Activated CD4-positive, alpha-beta T cell treated with anti-CD3 and anti-CD28 coated beads for 36 hours (primary cell): ENCODE data around the gene ALDH16A1. TPM values are rescaled to one million over a fixed set of nuclear protein-coding genes. Genes with fewer than 3 reads are reported as not detected.

Experiments used
- ATAC-seq: fragments of 200-7000 bp; cut with Tn5 transposase; one replicate; pipeline ENCODE4 v1.10.0; 2021; ENCODE audit warnings: mild to moderate bottlenecking, moderate library complexity
- CTCF ChIA-PET: fragments of 350-600 bp; sonication (Branson Sonifier 250); formaldehyde crosslinking; loops from one replicate; lab custom pipeline; 2021; ENCODE audit warnings: antibody characterized with exemption; lab: Charles Lee
- POLR2A ChIA-PET: fragments of 350-600 bp; sonication (Branson Sonifier 250); formaldehyde crosslinking; loops from one replicate; lab custom pipeline; 2021; ENCODE audit warnings: antibody characterized with exemption, inconsistent platforms; lab: Charles Lee
- DNase-seq: peaks from one replicate; pipeline ENCODE4 v3.0.0-alpha.2; 2020
- H3K27ac Mint-ChIP-seq: one replicate; pipeline ENCODE4 v1.8.0; 2021; ENCODE audit warnings: mixed read lengths
- H3K27me3 Mint-ChIP-seq: one replicate; pipeline ENCODE4 v1.8.0; 2021; ENCODE audit warnings: mixed read lengths
- H3K36me3 Mint-ChIP-seq: one replicate; pipeline ENCODE4 v1.8.0; 2021; ENCODE audit warnings: low read depth, mixed read lengths
- H3K4me1 Mint-ChIP-seq: one replicate; pipeline ENCODE4 v1.8.0; 2021; ENCODE audit warnings: mixed read lengths
- H3K4me3 Mint-ChIP-seq: one replicate; pipeline ENCODE4 v1.8.0; 2021; ENCODE audit warnings: mild to moderate bottlenecking, moderate library complexity, mixed read lengths
- H3K9me3 Mint-ChIP-seq: one replicate; pipeline ENCODE4 v1.8.0; 2021; ENCODE audit warnings: low read depth, mixed read lengths
- intact Hi-C, 2 experiments: fragments of 100-400 bp; cut with DNase I in 1 of 2; cut with micrococcal nuclease in 1 of 2; formaldehyde crosslinking; loops; one replicate each; pipeline versions ENCODE4 v1.14.2 to v1.15.1; 2022 to 2024; cut with DNase I, micrococcal nuclease
- total RNA-seq, 2 experiments: library from RNA; stranded (reverse); gene quantifications; one replicate each; pipeline ENCODE4 v1.2.3, GENCODE V29; 2021

ALDH16A1 gene
- total RNA-seq, 2 experiments from 2014 or later, result 26.8 to 33.3 TPM

- H3K27me3 Mint-ChIP-seq, result no peaks in the 10 kb centered on the region
- no peaks in the 10 kb centered on the region for H3K9me3 Mint-ChIP-seq
- DNase-seq, result peak; percentile 86
- intact Hi-C loops, result loop anchor here (2.0 to 5.0 kb wide), 8 partner anchors 44 to 370 kb away; partner anchors contain the start of genes FUZ (in 2 of the 2), ALDH16A1 (in 1 of the 2), PNKP (in 1 of the 2) and PRMT1 (in 1 of the 2)
- peaks cover 51% of the 10 kb centered on the region for H3K36me3 Mint-ChIP-seq
- ChIA-PET POLR2A (interaction anchor here (0.9 to 2.0 kb wide), 4 partner anchors 37 to 143 kb away, joined by 3 to 12 read pairs (median 7); partner anchors contain the start of genes PIH1D1 and RRAS), CTCF (interaction anchor here (1.5 kb wide), 2 partner anchors 50 to 379 kb away, joined by 3 to 6 read pairs; no protein-coding TSS in a partner anchor)
- peak; percentile 5 for ATAC-seq
- H3K4me3 Mint-ChIP-seq, result peak overlapping the region; percentile 93
- H3K4me1 Mint-ChIP-seq, result peaks cover 47% of the 10 kb centered on the region
- peak overlapping the region; percentile 98 for H3K27ac Mint-ChIP-seq
Observed at GRCh38 chr19:49497047-49497788, 44.2 kb downstream of the ALDH16A1 start.

DNA sequence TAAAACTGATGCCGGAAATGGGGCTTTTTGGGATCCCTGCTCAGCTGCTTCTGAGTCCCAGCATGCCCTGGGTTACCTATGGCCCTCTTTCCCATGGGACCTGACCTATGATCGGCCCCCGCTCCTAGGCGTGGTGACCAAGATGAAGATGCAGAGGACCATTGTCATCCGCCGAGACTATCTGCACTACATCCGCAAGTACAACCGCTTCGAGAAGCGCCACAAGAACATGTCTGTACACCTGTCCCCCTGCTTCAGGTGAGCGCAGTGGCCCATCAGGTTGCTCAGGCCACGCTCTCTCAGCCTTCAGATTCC is 44.7 kb downstream of the ALDH16A1 start:
- peaks cover 46% of the 10 kb centered on the region for H3K36me3 Mint-ChIP-seq
- H3K27me3 Mint-ChIP-seq, result no peaks in the 10 kb centered on the region
- POLR2A ChIA-PET, result no interaction called here
- peak overlapping the region; percentile 98 for H3K27ac Mint-ChIP-seq
- no peaks in the 10 kb centered on the region for H3K9me3 Mint-ChIP-seq
- CTCF ChIA-PET, result interaction anchor here (1.5 kb wide), 1 partner anchor 49 kb away, joined by 6 read pairs; no protein-coding TSS in a partner anchor
- intact Hi-C loops, result loop anchor here (2.0 to 5.0 kb wide), 8 partner anchors 45 to 369 kb away; partner anchors contain the start of genes FUZ (in 2 of the 2), ALDH16A1 (in 1 of the 2), PNKP (in 1 of the 2) and PRMT1 (in 1 of the 2)
- H3K4me3 Mint-ChIP-seq, result peak overlapping the region; percentile 93
- H3K4me1 Mint-ChIP-seq, result peaks cover 47% of the 10 kb centered on the region
- DNase-seq (peak; percentile 32), ATAC-seq (no peak)

GRCh38 chr19:49498475-49498874 is 45.5 kb downstream of the ALDH16A1 start:
- H3K27ac Mint-ChIP-seq, result peak overlapping the region; percentile 98
- no peaks in the 10 kb centered on the region for H3K9me3 Mint-ChIP-seq
- H3K4me3 Mint-ChIP-seq, result peak overlapping the region; percentile 93
- no peak for DNase-seq
- CTCF ChIA-PET, result interaction anchor here (1.3 to 1.5 kb wide), 3 partner anchors 23 to 56 kb away, joined by 3 to 6 read pairs (median 3); no protein-coding TSS in a partner anchor
- intact Hi-C loops, result loop anchor here in 1 of 2 experiments (5.0 kb wide), 1 partner anchor 314 kb away; the partner anchor contains the start of gene FUZ
- peaks cover 42% of the 10 kb centered on the region for H3K36me3 Mint-ChIP-seq
- H3K4me1 Mint-ChIP-seq, result peaks cover 48% of the 10 kb centered on the region
- no peak for ATAC-seq
- POLR2A ChIA-PET, result no interaction called here
- H3K27me3 Mint-ChIP-seq, result no peaks in the 10 kb centered on the region

GRCh38 chr19:49499030-49499670 is 46.1 kb downstream of the ALDH16A1 start:
- intact Hi-C loops, result loop anchor here in 1 of 2 experiments (1.0 to 5.0 kb wide), 2 partner anchors 92 to 313 kb away; partner anchors contain the start of genes FUZ and PRR12
- ATAC-seq (no peak), DNase-seq (peak; percentile 53)
- Mint-ChIP-seq H3K27me3 (no peaks in the 10 kb centered on the region), H3K4me1 (peaks cover 48% of the 10 kb centered on the region), H3K9me3 (no peaks in the 10 kb centered on the region), H3K36me3 (peaks cover 42% of the 10 kb centered on the region), H3K27ac (peak overlapping the region; percentile 98), H3K4me3 (peak overlapping the region; percentile 93)
- ChIA-PET CTCF (interaction anchor here (0.6 to 1.5 kb wide), 6 partner anchors 9 to 193 kb away, joined by 3 to 5 read pairs (median 3); partner anchors contain the start of gene RCN3), POLR2A (interaction anchor here (0.6 to 1.0 kb wide), 4 partner anchors 28 to 370 kb away, joined by 3 to 4 read pairs (median 4); partner anchors contain the start of gene RCN3)

- Mint-ChIP-seq H3K4me1 (peaks cover 44% of the 10 kb centered on the region), H3K36me3 (peaks cover 25% of the 10 kb centered on the region), H3K9me3 (no peaks in the 10 kb centered on the region), H3K27me3 (no peaks in the 10 kb centered on the region), H3K27ac (no peak overlapping the region), H3K4me3 (no peak overlapping the region)
- peak; percentile 28 for ATAC-seq
- CTCF ChIA-PET, result interaction anchor here (0.7 to 7.3 kb wide), 17 partner anchors 15 to 341 kb away, joined by 3 to 63 read pairs (median 5); partner anchors contain the start of gene ALDH16A1
- POLR2A ChIA-PET, result interaction anchor here (0.6 to 1.7 kb wide), 4 partner anchors 41 to 447 kb away, joined by 3 to 8 read pairs (median 4); partner anchors contain the start of gene PRMT1
- DNase-seq, result peak; percentile 65
- intact Hi-C loops, result loop anchor here in 1 of 2 experiments (1.0 kb wide), 1 partner anchor 177 kb away; no protein-coding TSS in a partner anchor
Observed at GRCh38 chr19:49502866-49503581, 50.0 kb downstream of the ALDH16A1 start.

GRCh38 chr19:49503582-49503962 is 50.5 kb downstream of the ALDH16A1 start:
- no peaks in the 10 kb centered on the region for H3K27me3 Mint-ChIP-seq
- no peak overlapping the region for H3K4me3 Mint-ChIP-seq
- POLR2A ChIA-PET, result interaction anchor here (0.6 to 1.7 kb wide), 3 partner anchors 65 to 447 kb away, joined by 3 to 8 read pairs (median 4); partner anchors contain the start of gene PRMT1
- H3K4me1 Mint-ChIP-seq, result peaks cover 43% of the 10 kb centered on the region
- H3K27ac Mint-ChIP-seq, result no peak overlapping the region
- DNase-seq, result no peak
- peaks cover 20% of the 10 kb centered on the region for H3K36me3 Mint-ChIP-seq
- CTCF ChIA-PET, result interaction anchor here (0.7 to 7.3 kb wide), 13 partner anchors 14 to 340 kb away, joined by 3 to 63 read pairs (median 6); partner anchors contain the start of gene ALDH16A1
- no peaks in the 10 kb centered on the region for H3K9me3 Mint-ChIP-seq
- no peak for ATAC-seq
- intact Hi-C loops, result loop anchor here in 1 of 2 experiments (1.0 kb wide), 1 partner anchor 177 kb away; no protein-coding TSS in a partner anchor

DNA sequence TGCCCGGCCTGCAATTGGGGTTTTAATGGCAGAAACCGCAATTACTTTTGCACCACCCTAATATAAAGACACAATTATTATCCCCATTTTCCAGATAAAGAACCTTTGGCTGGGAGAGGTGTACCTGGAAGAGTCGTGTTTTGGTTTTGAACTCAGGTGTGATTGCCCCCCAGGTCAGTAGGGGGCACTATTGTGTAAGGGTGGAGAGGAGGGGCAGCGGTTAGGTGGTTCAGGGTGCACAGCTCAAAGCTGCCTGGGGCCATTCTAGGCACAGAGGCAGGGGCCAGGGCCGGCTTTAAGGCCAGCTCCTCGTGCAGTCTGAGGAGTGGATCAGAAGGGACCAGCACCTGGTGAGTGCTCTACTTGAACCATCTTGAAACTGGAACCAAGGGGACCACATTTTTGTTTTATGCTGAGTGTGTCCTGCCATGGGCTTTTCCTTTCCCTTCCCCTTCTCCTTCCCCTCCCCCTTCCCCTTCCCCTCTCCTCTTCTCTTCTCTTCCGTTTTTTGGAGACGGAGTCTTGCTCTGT is 53.6 kb downstream of the ALDH16A1 start:
- CTCF ChIA-PET, result interaction anchor here (0.5 to 8.3 kb wide), 20 partner anchors 8 to 224 kb away, joined by 3 to 135 read pairs (median 5); partner anchors contain the start of genes ADM5, NOSIP, PRMT1 and RCN3
- peak; percentile 88 for DNase-seq
- intact Hi-C loops, result loop anchor here (1.0 to 2.0 kb wide), 4 partner anchors 20 to 166 kb away; no protein-coding TSS in a partner anchor
- no peaks in the 10 kb centered on the region for H3K27me3 Mint-ChIP-seq
- peak; percentile 86 for ATAC-seq
- no peak overlapping the region for H3K27ac Mint-ChIP-seq
- H3K36me3 Mint-ChIP-seq, result no peaks in the 10 kb centered on the region
- H3K4me3 Mint-ChIP-seq, result no peak overlapping the region
- POLR2A ChIA-PET, result no interaction called here
- H3K4me1 Mint-ChIP-seq, result peaks cover 20% of the 10 kb centered on the region
- H3K9me3 Mint-ChIP-seq, result no peaks in the 10 kb centered on the region

DNA sequence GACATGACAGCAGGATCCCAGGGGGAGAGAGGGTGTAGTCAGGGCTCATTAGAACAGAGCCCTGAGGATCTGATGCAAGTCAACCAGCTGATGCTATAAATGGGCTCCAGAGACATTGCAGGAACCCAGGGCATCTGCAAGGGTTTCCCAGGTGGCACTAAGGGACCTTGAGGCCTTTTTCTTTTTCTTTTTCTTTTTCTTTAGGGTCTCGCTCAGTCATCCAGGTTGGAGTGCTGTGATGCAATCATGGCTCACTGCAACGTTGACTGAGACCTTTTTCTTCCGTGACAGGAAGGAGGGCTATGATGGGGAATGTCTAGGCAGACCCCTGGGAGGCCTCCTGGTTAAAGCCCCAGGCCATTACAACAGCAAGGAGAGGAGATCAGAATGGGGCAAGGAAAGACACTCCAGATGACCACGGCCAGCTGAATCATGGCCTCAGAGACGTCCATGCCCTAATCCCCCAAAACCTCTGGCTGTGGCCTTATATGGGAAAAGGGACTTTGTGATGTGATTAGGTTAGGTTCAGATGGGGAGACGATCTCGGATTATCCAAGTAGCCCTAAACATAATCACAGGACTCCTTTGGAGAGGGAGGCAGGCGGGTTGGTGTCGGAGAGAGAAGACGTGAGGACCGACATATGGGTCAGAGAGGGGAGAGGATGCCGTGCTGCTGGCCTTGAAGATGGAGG is 54.9 kb downstream of the ALDH16A1 start:
- Mint-ChIP-seq H3K9me3 (no peaks in the 10 kb centered on the region), H3K36me3 (no peaks in the 10 kb centered on the region), H3K4me3 (no peak overlapping the region), H3K4me1 (peaks cover 21% of the 10 kb centered on the region), H3K27ac (no peak overlapping the region), H3K27me3 (no peaks in the 10 kb centered on the region)
- no peak for DNase-seq
- intact Hi-C loops, result loop anchor here in 1 of 2 experiments (2.0 kb wide), 1 partner anchor 19 kb away; no protein-coding TSS in a partner anchor
- ATAC-seq, result no peak
- POLR2A ChIA-PET, result no interaction called here
- CTCF ChIA-PET, result interaction anchor here (0.5 to 8.3 kb wide), 12 partner anchors 9 to 171 kb away, joined by 3 to 135 read pairs (median 4); partner anchors contain the start of gene RCN3

- peak overlapping the region; percentile 76 for H3K4me3 Mint-ChIP-seq
- peaks cover 2% of the 10 kb centered on the region for H3K36me3 Mint-ChIP-seq
- DNase-seq (peak; percentile 55), ATAC-seq (peak; percentile 77)
- intact Hi-C loops, result loop anchor here in 1 of 2 experiments (1.0 kb wide), 1 partner anchor 14 kb away; no protein-coding TSS in a partner anchor
- peaks cover 36% of the 10 kb centered on the region for H3K4me1 Mint-ChIP-seq
- H3K9me3 Mint-ChIP-seq, result no peaks in the 10 kb centered on the region
- no peaks in the 10 kb centered on the region for H3K27me3 Mint-ChIP-seq
- peak overlapping the region; percentile 67 for H3K27ac Mint-ChIP-seq
- POLR2A ChIA-PET, result no interaction called here
- CTCF ChIA-PET, result interaction anchor here (0.6 to 5.4 kb wide), 3 partner anchors 14 to 56 kb away, joined by 3 to 23 read pairs (median 3); partner anchors contain the start of gene RCN3
Observed at GRCh38 chr19:49512970-49513745, 60.1 kb downstream of the ALDH16A1 start.
